GM18870 (cell line): Measurements from ENCODE around the gene ZNF500.

ENCODE experiments used
- ATAC-seq: cut with Tn5 transposase; IDR thresholded peaks from one replicate; pipeline ENCODE4 v1.9.1; 2021; ENCODE audit warnings: moderate library complexity; ENCODE audit not compliant: unreplicated experiment

Gene ZNF500

DNA sequence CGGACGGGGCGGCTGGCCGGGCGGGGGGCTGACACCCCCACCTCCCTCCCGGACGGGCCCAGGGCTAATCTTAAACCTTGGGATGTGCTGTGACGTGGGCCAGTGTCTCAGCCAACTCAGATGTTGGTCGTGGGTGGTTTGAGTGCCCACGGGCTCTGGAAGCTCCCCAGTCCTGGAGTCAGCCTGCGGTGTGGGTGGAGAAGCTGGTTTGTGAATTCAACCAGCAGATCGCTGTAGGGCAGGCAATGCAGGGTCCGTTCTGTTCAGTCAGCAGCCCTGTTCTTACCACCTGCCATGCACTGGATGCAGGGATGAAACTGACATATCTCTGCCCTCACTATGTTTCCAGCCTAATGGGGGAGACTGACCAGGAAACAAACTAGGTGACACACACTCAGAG is 8.0 kb upstream of the ZNF500 start:
- ATAC-seq = no peak

DNA sequence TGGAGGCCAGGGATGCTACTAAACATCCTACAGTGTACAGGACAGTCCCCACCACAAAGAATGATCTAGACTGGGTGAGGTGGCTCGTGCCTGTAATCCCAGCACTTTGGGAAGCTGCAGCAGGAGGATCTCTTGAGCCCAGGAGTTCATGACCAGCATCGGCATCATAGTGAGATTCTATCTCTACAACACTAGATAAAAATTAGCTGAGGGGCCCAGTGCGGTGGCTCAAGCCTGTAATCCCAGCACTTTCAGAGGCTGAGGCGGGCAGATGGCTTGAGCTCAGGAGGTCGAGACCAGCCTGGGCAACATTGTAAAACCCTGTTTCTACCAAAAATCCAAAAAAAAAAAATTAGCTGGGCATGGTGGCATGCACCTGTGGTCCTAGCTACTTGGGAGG is 5.4 kb upstream of the ZNF500 start:
- no peak for ATAC-seq

- no peak for ATAC-seq
These were observed 4.7 kb upstream of the ZNF500 start for GRCh38 chr16:4771646-4772045.

- no peak for ATAC-seq
These were observed 2.3 kb upstream of the ZNF500 start for GRCh38 chr16:4769306-4769638.

GRCh38 chr16:4768549-4769305 is 1.8 kb upstream of the ZNF500 start:
- ATAC-seq = peak; percentile 56

DNA sequence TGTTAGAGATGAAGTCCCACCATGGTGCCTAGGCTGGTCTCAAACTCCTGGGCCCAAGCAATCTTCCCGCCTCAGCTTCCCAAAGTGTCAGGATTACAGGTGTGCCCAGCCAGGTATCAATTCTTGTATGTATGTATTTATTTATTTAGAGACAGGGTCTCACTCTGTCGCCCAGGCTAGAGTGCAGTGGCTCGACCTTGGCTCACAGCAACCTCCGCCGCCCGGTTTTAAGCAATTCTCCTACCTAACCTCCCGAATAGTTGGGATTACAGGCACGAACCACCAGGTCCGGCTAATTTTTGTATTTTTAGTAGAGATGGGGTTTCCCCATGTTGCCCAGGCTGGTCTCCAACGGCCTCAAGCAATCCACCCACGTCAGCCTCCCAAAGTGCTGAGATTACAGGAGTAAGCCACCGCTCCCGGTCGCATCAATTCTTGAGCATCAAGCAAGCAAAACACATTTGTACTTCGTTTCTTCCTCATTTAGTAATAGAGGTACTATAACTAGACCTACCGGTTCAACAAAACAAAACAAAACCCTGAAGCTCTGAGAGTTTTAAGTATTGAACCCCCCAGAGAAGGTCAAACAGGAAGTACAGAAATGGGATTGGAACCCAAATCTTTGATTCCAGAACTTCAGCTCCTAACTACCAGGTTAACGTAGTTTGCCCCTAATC is 1.0 kb upstream of the ZNF500 start:
- peak; percentile 3 for ATAC-seq

- no peak for ATAC-seq
These were observed 1.2 kb downstream of the ZNF500 start for GRCh38 chr16:4765511-4766474.

- no peak for ATAC-seq
These were observed 3.2 kb downstream of the ZNF500 start for GRCh38 chr16:4763791-4764190.

GRCh38 chr16:4762205-4762604 is 4.8 kb downstream of the ZNF500 start:
- no peak for ATAC-seq

DNA sequence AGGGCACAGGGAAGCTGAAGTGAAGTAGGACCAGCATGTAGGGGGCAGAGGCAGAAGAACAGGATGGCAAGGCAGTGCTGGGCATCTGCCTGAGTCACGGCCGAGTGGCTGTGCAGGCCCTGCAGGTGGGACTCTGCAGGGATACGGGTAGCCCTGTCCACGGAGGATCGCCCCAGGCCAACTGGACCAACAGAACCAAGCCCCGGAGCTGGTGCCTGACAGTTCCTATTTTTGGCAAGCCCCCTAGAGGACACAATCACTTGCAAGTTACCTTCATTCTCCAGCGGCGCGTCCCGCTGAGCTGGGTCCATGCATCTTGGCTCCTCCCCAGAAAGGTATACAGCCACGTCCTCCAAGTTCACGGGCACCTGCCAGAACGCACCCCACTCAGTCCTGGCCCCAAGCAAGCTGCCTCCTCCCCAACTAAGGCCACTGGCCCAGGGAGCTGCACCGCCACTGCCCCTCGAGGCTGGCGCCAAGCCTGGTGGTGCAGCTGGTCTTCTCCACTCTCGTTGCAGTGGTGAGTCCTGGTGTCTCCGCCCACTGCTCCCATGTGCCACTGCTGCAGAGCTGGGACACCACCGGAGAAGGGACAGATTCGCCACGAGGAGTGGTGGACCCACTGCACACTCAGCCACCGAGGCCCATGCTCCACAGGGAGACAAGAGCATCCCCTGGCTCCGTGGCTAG is 6.6 kb downstream of the ZNF500 start:
- ATAC-seq = no peak

- no peak for ATAC-seq
These were observed 11.3 kb downstream of the ZNF500 start for GRCh38 chr16:4755687-4756086.

GRCh38 chr16:4754865-4755264 is 12.1 kb downstream of the ZNF500 start:
- ATAC-seq = no peak

- no peak for ATAC-seq
These were observed 13.7 kb downstream of the ZNF500 start for GRCh38 chr16:4753227-4753626.

DNA sequence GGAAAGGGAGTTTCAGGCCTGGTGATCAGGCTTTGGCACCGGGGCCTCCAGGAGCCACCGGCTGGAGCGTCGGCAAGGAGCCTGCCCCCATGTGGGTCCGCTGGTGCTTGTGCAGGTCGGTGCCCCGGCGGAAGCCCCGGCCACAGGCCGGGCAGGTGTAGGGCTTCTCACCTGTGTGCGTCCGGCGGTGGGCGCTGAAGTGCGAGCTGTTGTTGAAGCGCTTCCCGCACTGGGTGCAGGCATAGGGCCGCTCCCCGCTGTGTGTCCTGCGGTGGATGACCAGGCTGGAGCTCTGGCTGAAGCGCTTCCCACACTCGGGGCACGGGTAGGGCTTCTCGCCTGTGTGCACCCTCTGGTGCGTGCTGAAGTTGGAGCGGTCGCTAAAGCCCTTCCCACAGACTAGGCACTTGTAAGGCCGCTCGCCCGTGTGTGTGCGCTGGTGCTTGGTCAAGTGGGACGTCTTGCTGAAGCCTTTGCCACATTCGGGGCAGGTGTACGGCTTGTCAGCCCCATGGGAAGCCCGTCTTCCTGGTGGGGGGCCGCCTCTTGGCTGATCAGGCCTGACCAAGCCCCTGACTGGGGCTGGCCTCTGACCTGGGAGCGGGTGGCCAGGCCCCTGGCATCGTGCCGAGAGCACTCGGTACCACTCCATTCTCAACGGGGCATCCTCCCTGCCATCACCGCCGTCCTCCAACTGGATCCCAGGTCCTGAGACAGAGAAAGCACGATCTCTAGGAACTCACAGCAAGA is 14.4 kb downstream of the ZNF500 start:
- no peak for ATAC-seq

DNA sequence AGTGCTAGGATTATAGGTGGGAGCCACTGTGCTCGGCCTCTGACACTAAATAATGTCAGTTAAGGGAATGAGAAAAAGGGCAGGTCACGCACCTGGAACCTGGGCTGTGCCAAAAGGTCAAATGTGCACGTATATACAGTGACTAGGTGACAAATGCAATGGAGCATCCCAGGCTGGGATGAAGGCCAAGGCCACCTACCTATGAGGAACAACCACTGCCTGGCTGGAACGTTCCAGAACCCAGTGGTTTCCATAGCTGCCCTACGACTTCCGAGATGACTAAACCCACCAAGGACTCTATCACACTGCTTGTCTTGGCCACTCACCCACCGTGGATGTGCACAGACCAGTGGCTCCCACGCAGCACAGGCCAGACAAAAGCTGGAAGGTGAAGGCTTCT is 16.1 kb downstream of the ZNF500 start:
- no peak for ATAC-seq

DNA sequence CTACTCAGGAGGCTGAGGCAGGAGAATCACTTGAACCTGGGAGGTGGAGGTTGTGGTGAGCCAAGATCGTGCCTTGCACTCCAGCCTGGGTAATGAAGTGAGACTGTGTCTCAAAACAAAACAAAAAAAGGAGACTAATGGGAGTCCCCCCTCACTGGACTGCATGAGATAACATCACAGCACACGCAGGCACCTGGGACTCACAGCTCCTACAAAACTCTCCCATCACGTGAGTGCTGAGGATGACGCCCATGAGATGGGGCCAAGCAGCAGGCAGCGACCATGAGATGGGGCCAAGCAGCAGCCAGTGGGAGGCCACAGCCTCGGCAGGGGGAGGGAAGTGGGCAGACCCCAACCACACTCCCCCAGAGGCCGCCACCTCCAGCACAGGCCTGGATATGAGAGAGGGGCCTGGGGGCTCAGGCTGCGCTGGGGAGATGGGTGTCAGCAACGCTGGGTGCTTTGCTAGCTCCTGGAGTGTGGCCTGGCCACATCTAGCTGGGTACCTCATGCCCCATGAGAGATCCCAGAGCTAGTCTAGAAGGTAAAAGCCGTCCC is 17.2 kb downstream of the ZNF500 start:
- no peak for ATAC-seq

GRCh38 chr16:4748682-4749411 is 18.1 kb downstream of the ZNF500 start:
- no peak for ATAC-seq

DNA sequence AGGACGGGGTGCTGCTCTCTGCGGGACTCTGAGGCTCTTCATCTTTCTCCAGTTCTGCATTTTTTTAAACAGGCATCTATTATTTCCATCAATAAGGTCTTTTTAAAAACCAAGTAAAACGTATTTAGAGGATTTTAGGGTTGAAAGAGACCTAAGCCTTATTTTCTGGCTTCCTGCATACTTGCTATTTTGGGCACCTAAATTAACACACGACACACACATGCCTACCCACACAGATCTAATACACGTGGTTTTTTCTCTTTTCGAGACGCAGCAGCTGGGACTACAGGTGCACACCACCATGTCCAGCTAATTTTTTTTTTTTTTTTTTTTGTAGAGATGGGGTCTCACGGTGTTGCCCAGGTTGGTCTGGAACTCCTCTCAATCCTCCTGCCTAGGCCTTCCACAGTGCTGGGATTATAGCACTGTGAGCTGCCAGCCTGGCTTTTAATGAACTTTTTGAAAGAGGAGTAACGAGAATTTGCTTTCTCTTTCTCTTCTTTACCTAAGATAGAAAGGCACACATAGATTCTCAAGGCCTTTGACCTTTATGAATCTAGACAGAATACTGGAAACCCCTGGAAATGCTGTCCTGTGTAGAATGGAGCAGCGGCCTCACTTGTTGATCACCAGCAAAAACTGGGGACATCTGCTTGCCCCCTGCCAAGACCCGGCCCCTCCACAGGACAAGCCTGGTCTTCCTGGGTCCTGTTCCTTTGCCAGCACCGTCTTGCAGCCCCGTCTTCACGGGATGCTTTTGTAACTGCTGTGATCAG is 18.9 kb downstream of the ZNF500 start:
- ATAC-seq = no peak
